Heart left ventricle (tissue), 13 donors: Measurements from ENCODE around the gene CHRM2.

ENCODE experiments used
- POLR2A ChIP-seq, 2 donors: fragments of 450-650 bp; IDR thresholded peaks; one replicate each; pipeline ENCODE4 v1.6.1; 2017; ENCODE audit warnings: antibody characterized with exemption in 2 of 2, mild to moderate bottlenecking in 2 of 2, moderate library complexity in 2 of 2
- TF ChIP-seq, protein P1 (sequence below), 12 donors: fragments of 200-600 bp; sonication (generic) in 4 of 12; IDR thresholded peaks; one replicate each; pipeline versions ENCODE4 v1.5.0 to v1.8.0; 2018 to 2022; ENCODE audit warnings: antibody characterized with exemption in 12 of 12, mild to moderate bottlenecking in 5 of 12
- donor health status: ischemic (EF 13 %, LVEDD 7.1; RV severe dilation, severe dysfunction).
- donor health status: DM: no; HTN: yes; CAD: no.
- donor health status: DM: no; HTN: no; CAD: no.
- donor health status: ischemic (EF 25% LVEDD 6.9; RV normal size, moderate dysfunction).
- donor health status: ischemic (EF 25% LVEDD 5.7; RV mildly dilated, moderate dysfunction).
- donor health status: ischemic (EF 35%, LVEDD 5.7; RV mildly dilated, moderate dysfunction).
- donor health status: nonischemic (EF 11% LVEDD 7.7; RV severe dilation, severe dysfunction).
- donor health status: DM: yes; HTN: yes; CAD: no.
- donor health status: PGD.
- donor health status: ischemic (EF 29% LVEDD 5.4; RV normal size, mild dysfunction).
- donor health status: nonischemic (EF 23%, LVEDD 6.1; RV moderate dilation, normal function).

DNA sequence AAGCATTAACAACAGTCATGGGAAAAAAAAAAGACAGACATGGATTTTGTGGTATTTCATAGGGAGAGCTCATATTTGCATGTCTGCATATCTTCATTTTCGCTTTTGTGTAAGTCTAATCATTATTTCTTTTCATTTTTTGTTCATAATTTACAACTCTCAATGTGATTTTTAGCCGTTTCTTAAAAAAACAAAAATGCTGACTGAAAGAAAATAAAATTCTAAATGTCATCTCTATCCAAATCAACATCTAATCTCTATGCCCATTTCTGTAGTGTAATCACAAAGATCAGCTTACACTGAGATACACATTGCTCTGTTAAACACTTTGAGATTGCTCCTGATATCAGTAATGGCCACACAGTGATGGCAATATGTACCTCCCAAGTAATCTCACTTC lies 29.2 kb downstream of the CHRM2 start:
- TF ChIP-seq, protein P1, sequence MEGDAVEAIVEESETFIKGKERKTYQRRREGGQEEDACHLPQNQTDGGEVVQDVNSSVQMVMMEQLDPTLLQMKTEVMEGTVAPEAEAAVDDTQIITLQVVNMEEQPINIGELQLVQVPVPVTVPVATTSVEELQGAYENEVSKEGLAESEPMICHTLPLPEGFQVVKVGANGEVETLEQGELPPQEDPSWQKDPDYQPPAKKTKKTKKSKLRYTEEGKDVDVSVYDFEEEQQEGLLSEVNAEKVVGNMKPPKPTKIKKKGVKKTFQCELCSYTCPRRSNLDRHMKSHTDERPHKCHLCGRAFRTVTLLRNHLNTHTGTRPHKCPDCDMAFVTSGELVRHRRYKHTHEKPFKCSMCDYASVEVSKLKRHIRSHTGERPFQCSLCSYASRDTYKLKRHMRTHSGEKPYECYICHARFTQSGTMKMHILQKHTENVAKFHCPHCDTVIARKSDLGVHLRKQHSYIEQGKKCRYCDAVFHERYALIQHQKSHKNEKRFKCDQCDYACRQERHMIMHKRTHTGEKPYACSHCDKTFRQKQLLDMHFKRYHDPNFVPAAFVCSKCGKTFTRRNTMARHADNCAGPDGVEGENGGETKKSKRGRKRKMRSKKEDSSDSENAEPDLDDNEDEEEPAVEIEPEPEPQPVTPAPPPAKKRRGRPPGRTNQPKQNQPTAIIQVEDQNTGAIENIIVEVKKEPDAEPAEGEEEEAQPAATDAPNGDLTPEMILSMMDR (IDR thresholded peaks at IDR 0.05), result no peak
- TF ChIP-seq POLR2A (IDR thresholded peaks at IDR 0.05), result no peak
